Measurements from ENCODE around the gene DOCK9. TPM values are rescaled to one million over a fixed set of nuclear protein-coding genes. Genes with fewer than 3 reads are reported as not detected.
A peak's percentile ranks its signal among the peaks of the same experiment; 100 is the strongest.

Gene DOCK9
- total RNA-seq, 1 donor from 2014 or later = 56.3 TPM

DNA sequence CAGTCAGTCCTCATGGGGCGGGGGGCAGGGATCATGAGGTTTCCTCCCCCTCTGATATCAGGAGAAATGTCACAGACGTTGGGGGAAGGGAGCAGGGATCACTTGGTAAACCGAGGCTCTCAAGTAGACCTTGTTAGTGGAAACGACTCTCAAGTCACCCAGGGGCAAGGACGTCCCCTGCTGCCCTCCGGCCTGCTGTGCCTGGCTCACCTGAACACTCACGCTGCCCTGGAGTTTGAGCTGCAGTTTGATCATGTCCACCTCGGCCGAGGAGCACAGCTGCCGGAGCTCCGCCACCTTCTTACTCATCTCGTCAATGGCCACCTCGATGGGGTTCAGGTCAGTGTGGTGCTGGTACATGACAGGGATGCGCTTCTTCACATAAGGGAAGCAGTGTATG is 177.8 kb downstream of the DOCK9 start:
- no peaks in the 10 kb centered on the region for H3K27me3 ChIP-seq (ENCODE audit: insufficient read depth, low read length)
- no peak for FAIRE-seq
- no peaks in the 10 kb centered on the region for H3K9me3 Mint-ChIP-seq (ENCODE audit: unreplicated experiment)

DNA sequence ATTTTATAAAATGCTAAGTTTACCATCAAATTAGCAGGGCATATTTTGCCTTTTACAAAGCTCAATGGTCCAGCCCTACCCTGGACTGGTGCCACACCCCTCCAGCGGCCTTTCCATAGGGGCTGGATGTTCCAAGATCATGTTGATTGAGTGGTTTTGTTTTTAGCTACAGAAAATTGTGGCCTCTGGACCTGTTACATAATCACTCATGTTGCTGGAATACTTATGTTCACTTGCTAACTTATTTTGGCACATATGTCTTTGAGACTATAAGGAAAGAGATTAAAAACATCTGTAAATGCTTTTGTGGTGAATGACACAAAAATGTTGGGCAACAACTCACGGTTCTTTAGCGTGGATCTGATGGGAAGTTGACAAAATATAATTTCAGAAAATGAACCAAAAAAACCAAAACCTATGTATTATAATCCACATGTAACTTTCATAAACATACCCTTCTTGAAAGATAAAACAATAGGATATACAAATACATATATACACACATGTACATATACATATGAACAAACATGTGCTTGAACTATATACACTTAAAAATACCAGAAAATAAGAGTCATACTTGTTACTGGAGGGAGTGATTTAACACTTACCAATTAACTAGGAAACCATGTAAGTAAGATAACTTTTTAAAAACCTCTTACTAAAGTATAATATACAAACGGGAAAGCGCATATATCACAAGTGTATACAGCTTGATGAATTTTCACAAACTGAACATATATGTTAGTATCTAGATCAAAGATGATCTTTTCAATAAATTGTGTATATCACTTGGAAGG is 178.8 kb downstream of the DOCK9 start:
- Histone ChIP-seq H2AFZ (ENCODE audit: low read depth, low read length) (no peak overlapping the region), H3K79me2 (ENCODE audit: insufficient read depth, low read length) (no peaks in the 10 kb centered on the region), H4K20me1 (ENCODE audit: insufficient read depth, low read length) (no peaks in the 10 kb centered on the region), H3K27ac (ENCODE audit: low read depth, low read length) (no peak overlapping the region), H3K36me3 (ENCODE audit: insufficient read depth, low read length) (peaks cover 3% of the 10 kb centered on the region), H3K27me3 (ENCODE audit: insufficient read depth, low read length) (no peaks in the 10 kb centered on the region), H3K4me2 (ENCODE audit: low read length) (no peak overlapping the region), H3K4me1 (ENCODE audit: insufficient read depth, low read length) (no peaks in the 10 kb centered on the region), H3K9me3 (ENCODE audit: insufficient read depth, low read depth, low read length) (no peaks in the 10 kb centered on the region), H3K9ac (ENCODE audit: low read length) (no peak overlapping the region), H3K4me3 (ENCODE audit: insufficient read depth, low read depth, low read length) (no peak overlapping the region)
- peak overlapping the region; percentile 3 for H3K27ac Mint-ChIP-seq (ENCODE audit: unreplicated experiment)
- no peaks in the 10 kb centered on the region for H3K9me3 Mint-ChIP-seq (ENCODE audit: unreplicated experiment)
- FAIRE-seq (peak; percentile 47), DNase-seq (ENCODE audit: low read depth) (peak; percentile 49)
- H3K36me3 Mint-ChIP-seq (ENCODE audit: low read depth, unreplicated experiment) = peaks cover 40% of the 10 kb centered on the region
- no peaks in the 10 kb centered on the region for H3K27me3 Mint-ChIP-seq (ENCODE audit: low read depth, unreplicated experiment)
- H3K4me3 Mint-ChIP-seq (ENCODE audit: unreplicated experiment) = no peak overlapping the region
- no peak for TF ChIP-seq EZH2 (IDR thresholded peaks at IDR 0.05; ENCODE audit: insufficient read depth, low read length)
- TF ChIP-seq, protein P1, sequence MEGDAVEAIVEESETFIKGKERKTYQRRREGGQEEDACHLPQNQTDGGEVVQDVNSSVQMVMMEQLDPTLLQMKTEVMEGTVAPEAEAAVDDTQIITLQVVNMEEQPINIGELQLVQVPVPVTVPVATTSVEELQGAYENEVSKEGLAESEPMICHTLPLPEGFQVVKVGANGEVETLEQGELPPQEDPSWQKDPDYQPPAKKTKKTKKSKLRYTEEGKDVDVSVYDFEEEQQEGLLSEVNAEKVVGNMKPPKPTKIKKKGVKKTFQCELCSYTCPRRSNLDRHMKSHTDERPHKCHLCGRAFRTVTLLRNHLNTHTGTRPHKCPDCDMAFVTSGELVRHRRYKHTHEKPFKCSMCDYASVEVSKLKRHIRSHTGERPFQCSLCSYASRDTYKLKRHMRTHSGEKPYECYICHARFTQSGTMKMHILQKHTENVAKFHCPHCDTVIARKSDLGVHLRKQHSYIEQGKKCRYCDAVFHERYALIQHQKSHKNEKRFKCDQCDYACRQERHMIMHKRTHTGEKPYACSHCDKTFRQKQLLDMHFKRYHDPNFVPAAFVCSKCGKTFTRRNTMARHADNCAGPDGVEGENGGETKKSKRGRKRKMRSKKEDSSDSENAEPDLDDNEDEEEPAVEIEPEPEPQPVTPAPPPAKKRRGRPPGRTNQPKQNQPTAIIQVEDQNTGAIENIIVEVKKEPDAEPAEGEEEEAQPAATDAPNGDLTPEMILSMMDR (IDR thresholded peaks at IDR 0.05; ENCODE audit: insufficient read depth, low read depth, low read length) = no peak
- no peaks in the 10 kb centered on the region for H3K4me1 Mint-ChIP-seq (ENCODE audit: low read depth, unreplicated experiment)

More for the DNA sequence above, 177.8 kb downstream of the DOCK9 start:
- H3K4me2 ChIP-seq (ENCODE audit: low read length) = no peak overlapping the region
- H4K20me1 ChIP-seq (ENCODE audit: insufficient read depth, low read length) = no peaks in the 10 kb centered on the region
- H3K27ac ChIP-seq (ENCODE audit: low read depth, low read length) = no peak overlapping the region
- H3K36me3 ChIP-seq (ENCODE audit: insufficient read depth, low read length) = peaks cover under 1% of the 10 kb centered on the region
- H3K27me3 Mint-ChIP-seq (ENCODE audit: low read depth, unreplicated experiment) = no peaks in the 10 kb centered on the region
- peaks cover 39% of the 10 kb centered on the region for H3K36me3 Mint-ChIP-seq (ENCODE audit: low read depth, unreplicated experiment)
- H3K4me1 ChIP-seq (ENCODE audit: insufficient read depth, low read length) = no peaks in the 10 kb centered on the region
- DNase-seq (ENCODE audit: low read depth) = no peak
- H3K4me1 Mint-ChIP-seq (ENCODE audit: low read depth, unreplicated experiment) = no peaks in the 10 kb centered on the region
- no peaks in the 10 kb centered on the region for H3K79me2 ChIP-seq (ENCODE audit: insufficient read depth, low read length)
- no peak overlapping the region for H3K27ac Mint-ChIP-seq (ENCODE audit: unreplicated experiment)
- no peak overlapping the region for H3K4me3 Mint-ChIP-seq (ENCODE audit: unreplicated experiment)
- no peak overlapping the region for H3K4me3 ChIP-seq (ENCODE audit: insufficient read depth, low read depth, low read length)
- TF ChIP-seq, protein P1 (IDR thresholded peaks at IDR 0.05; ENCODE audit: insufficient read depth, low read depth, low read length) = no peak
- TF ChIP-seq EZH2 (IDR thresholded peaks at IDR 0.05; ENCODE audit: insufficient read depth, low read length) = no peak
- H2AFZ ChIP-seq (ENCODE audit: low read depth, low read length) = no peak overlapping the region
- no peaks in the 10 kb centered on the region for H3K9me3 ChIP-seq (ENCODE audit: insufficient read depth, low read depth, low read length)
- H3K9ac ChIP-seq (ENCODE audit: low read length) = no peak overlapping the region

DNA sequence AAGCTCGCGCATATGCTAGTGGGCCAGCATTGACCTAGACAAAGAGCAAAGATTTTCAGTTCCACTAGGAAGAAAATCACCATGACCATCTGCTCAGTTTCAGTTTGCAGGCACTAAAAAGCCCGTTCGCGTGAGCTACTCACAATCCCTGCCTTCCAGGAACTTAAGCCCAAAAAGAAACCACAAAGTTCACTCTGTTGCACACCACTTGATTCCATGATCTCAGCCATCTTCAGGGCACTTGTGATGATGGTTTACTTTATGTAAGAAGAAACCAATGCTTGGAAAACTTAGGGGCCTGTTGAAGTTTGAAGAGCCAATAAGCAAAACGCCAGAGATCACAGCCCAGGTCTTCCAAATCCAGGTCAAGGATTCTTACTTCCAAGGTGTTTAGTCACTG is 180.4 kb downstream of the DOCK9 start:
- TF ChIP-seq, protein P1 (IDR thresholded peaks at IDR 0.05; ENCODE audit: insufficient read depth, low read depth, low read length) = no peak
- TF ChIP-seq EZH2 (IDR thresholded peaks at IDR 0.05; ENCODE audit: insufficient read depth, low read length) = no peak

More for the DNA sequence above, 180.4 kb downstream of the DOCK9 start:
- Histone ChIP-seq H3K4me3 (ENCODE audit: insufficient read depth, low read depth, low read length) (no peak overlapping the region), H3K9ac (ENCODE audit: low read length) (no peak overlapping the region), H3K9me3 (ENCODE audit: insufficient read depth, low read depth, low read length) (no peaks in the 10 kb centered on the region), H3K36me3 (ENCODE audit: insufficient read depth, low read length) (peaks cover 3% of the 10 kb centered on the region), H3K27me3 (ENCODE audit: insufficient read depth, low read length) (no peaks in the 10 kb centered on the region), H3K79me2 (ENCODE audit: insufficient read depth, low read length) (no peaks in the 10 kb centered on the region), H4K20me1 (ENCODE audit: insufficient read depth, low read length) (no peaks in the 10 kb centered on the region), H3K27ac (ENCODE audit: low read depth, low read length) (no peak overlapping the region), H2AFZ (ENCODE audit: low read depth, low read length) (no peak overlapping the region), H3K4me1 (ENCODE audit: insufficient read depth, low read length) (no peaks in the 10 kb centered on the region), H3K4me2 (ENCODE audit: low read length) (no peak overlapping the region)
- DNase-seq (ENCODE audit: low read depth) (peak; percentile 46), FAIRE-seq (no peak)
- Mint-ChIP-seq H3K27me3 (ENCODE audit: low read depth, unreplicated experiment) (no peaks in the 10 kb centered on the region), H3K36me3 (ENCODE audit: low read depth, unreplicated experiment) (peaks cover 39% of the 10 kb centered on the region), H3K9me3 (ENCODE audit: unreplicated experiment) (no peaks in the 10 kb centered on the region), H3K27ac (ENCODE audit: unreplicated experiment) (no peak overlapping the region), H3K4me3 (ENCODE audit: unreplicated experiment) (no peak overlapping the region), H3K4me1 (ENCODE audit: low read depth, unreplicated experiment) (no peaks in the 10 kb centered on the region)
